Fibroblast of pulmonary artery (primary cell): ENCODE measurements around the gene PPP1R13L.

Experiments
- DNase-seq: peaks from one replicate; pipeline ENCODE4 v3.0.0-alpha.2; 2010; ENCODE audit warnings: low read depth
- H3K4me3 ChIP-seq: replicated peaks from 2 replicates; pipeline ENCODE4 v1.5.1; 2011; ENCODE audit warnings: low read depth, mild to moderate bottlenecking, control low read depth, low read length, moderate library complexity
- CTCF ChIP-seq: IDR thresholded peaks from 2 replicates; pipeline ENCODE4 v1.5.1; 2011; ENCODE audit warnings: mild to moderate bottlenecking, control low read depth, low read length, inconsistent platforms; ENCODE audit errors: missing control alignments

Gene PPP1R13L

GRCh38 chr19:45333609-45334303 is 71.1 kb downstream of the PPP1R13L start:
- TF ChIP-seq CTCF: no peak
- H3K4me3 ChIP-seq: no peak overlapping the region
- DNase-seq: no peak

DNA sequence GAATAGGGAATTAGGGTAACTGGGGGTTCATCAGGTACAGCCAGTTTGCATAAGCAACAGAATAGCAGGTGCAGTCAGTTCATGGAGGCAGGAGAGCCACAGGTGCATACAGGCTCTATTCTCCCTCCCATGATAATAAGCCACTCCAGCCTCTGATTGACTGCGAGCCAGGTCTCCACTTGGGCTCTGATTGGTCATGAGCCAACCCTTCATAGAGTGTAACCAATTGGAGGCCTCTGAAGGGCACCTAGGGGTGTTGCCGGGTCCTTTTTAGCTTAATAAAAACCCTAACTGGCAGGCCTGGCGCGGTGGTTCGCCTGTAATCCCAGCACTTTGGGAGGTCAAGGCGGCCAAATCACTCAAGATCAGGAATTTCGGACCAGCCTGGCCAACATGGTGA is 73.5 kb downstream of the PPP1R13L start:
- no peak for TF ChIP-seq CTCF
- H3K4me3 ChIP-seq: no peak overlapping the region
- DNase-seq: no peak
